SKM-1 (cell line): ENCODE measurements around the gene RRM1.
"Not testable (repeated sequence)": the region's sequence is repeated elsewhere in the genome, so short reads cannot be mapped to it uniquely, and the experiment has no call there.

Experiments
- DNase-seq: peaks from one replicate; lab custom pipeline; 2025; ENCODE audit not compliant: unreplicated experiment; lab: John Stamatoyannopoulos, UW

The RRM1 gene

GRCh38 chr11:4076774-4077173 is 17.8 kb upstream of the RRM1 start:
- no peak for DNase-seq

DNA sequence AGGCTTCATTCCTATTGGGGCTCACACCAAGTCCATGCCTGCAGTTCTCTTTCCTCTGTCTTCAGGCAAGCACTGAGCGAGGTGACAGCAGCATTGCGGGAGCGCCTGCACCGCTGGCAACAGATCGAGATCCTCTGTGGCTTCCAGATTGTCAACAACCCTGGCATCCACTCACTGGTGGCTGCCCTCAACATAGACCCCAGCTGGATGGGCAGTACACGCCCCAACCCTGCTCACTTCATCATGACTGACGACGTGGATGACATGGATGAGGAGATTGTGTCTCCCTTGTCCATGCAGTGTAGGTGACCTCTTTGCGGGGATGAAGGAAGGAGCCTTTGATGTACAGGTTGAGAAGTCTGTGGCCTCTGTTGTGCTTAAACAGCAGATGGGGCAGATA is 11.4 kb upstream of the RRM1 start:
- no peak for DNase-seq

GRCh38 chr11:4084406-4085125 is 10.0 kb upstream of the RRM1 start:
- no peak for DNase-seq

- DNase-seq: no peak
Observed at GRCh38 chr11:4085575-4085974, 9.0 kb upstream of the RRM1 start.

DNA sequence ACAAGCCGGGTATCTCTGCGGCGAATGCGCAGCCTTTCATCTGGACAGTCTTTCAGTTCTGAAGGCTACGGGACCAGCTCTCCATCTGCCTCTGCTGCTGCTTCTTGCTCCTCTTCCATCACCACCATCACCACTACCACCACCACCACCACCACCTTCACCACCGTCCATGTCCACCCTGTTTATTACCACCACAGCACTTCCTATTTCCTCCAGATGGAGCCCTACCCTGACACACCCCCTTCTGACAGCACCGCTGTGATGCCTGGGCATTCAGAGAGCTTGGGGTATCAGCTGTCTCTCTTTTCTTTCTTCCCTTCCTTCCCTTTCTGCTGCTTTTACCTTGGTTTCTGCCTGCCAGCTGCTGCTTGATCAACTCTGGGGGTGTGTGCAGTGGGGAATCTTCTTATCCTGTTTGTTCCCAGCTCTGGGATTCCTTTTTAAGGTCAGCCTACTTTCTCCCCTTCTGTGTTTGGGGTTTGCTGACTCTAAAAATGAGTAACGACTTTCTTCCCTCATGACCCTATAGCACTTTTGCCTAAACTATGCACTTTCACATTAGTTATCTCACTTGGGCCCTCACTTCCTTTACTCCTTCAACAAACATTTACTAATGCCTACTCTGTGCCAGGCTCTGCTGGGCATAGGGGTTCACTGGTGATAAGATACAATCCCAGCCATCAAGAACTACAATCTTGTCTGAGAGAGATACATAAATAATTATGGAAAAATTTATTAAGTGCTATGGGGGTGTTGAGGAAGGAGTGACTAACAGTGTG is 7.8 kb upstream of the RRM1 start:
- DNase-seq: no peak

DNA sequence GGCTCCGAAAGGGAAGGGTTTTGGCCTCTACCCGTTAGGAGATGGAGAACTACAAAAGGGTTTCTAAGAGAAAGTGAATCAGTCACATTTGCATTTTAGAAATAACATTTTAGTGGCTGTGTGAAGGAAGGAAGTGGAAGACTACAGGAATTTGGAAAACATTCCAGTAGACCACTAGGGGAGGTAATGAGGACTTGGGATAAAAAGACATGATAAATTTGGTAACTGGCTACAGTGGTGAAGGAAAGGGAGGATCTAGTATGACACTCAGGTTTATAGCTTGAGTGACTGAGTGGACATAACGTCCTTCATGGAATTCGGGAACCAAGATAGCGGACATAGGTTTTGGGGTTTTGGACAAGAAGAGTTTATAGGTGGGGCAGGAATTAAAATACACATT is 7.0 kb upstream of the RRM1 start:
- DNase-seq: no peak

- DNase-seq: no peak
Observed at GRCh38 chr11:4090258-4090657, 4.3 kb upstream of the RRM1 start.

DNA sequence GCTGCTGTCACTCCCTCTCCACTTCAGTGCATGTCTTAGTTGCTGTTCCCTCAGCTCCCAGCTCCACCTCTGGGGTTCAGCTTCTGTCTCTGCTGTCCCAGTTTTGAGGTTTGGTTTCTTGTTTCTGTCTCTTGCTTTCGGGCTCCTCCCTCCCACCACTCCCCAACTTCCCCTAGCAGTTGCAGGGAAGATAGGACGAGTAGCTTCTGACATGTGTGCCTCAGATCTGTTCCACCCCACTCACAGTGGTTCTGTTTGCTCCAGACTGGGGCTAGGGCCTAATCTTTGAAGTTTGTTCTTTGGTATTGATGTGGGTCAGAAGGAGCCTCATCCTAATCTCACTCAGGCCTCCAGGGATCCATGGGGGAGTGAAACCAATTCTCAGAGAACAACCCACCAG is 2.6 kb upstream of the RRM1 start:
- DNase-seq: no peak

GRCh38 chr11:4093519-4094347 is 866 bp upstream of the RRM1 start:
- DNase-seq: no peak

DNA sequence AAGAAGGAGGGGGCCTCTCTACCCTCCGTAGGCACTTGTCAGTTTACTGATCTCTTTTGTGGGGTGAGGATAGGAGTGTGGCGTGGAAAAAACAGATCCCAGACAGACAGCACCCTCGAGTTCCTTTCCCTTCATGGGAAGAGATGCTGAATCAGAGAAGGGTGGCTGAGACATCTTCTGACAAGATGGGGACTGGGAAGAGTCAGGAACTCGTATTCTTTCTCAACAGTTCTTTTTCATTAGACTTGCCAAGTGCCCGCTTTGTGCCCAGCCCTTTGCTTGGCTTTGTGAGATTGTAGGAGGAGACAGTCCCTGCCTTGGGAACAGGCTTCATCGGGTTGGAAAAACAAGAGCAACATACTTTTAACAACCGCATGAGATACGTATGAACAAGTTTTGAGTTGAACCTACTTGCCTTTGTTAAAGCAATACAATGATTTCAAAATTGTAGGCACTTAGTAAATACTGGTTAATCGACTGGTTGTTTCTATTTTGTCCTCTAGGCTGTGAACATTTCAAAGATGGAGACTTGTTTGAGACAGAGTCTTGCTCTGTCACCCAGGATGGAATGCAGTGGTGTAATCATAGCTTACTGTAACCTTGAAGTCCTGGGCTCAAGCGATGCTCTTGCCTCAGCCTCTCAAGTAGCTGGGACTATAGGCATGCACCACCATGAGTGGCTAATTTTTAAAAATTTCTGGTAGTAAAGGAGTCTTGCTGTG is 1.1 kb downstream of the RRM1 start:
- no peak for DNase-seq

- no peak for DNase-seq
Observed at GRCh38 chr11:4098026-4098621, 3.5 kb downstream of the RRM1 start.

DNA sequence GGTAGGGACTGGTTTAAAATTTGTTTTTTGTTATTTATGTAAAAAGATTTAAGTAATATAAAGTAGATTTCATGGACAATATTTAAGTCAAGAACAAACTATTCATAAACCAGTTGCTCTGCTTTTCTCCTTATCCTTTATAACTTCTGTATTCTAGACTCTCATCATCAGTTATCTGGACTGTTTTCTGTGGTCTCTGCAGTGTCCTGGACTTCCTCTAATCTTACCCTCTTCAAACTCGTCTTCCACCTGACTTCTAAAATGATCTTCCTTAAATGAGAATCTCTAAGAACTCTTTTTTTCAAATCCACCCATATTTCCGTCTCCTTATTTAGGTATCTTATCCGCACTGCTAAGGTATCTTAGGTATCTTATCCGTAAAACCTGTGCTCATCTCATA is 8.1 kb downstream of the RRM1 start:
- DNase-seq: no peak

DNA sequence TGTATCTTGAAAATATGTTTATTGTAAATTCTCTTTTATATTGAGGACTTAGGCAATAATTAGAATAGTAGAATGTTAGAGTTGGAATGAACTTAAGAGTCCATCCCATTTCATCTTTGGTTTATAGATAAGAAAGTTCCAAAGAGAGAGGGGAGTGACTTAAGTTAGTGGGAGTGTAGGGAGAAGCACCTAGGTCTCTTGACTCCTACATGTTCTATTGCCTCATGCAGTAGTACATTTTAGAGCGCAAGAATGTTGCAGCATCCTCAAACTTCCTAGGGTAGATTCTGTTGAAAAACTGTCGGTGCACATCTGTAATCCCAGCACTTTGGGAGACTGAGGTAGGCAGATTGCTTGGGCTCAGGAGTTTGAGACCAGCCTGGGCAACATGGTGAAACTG is 8.7 kb downstream of the RRM1 start:
- no peak for DNase-seq

GRCh38 chr11:4105916-4106315 is 11.3 kb downstream of the RRM1 start:
- DNase-seq: no peak

- no peak for DNase-seq
Observed at GRCh38 chr11:4111834-4112233, 17.2 kb downstream of the RRM1 start.

DNA sequence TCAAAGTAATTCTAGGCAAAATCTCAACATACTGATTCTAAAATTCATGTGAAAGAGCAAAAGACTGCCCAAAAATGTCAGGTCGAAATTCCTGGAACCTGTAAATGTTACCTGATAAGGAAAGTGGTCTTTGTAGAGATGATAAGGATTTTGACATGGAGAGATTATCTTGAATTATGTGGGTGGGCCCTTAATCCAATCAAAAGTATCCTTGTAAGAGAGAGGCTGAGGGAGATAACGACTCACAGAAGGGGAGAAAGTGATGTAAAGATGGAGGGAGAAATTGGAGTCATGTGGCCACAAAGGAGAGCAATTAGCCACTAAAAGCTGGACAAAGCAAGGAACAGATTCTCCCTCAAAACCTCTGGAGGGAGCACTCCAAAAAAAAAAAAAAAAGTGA is 20.5 kb downstream of the RRM1 start:
- DNase-seq: no peak

GRCh38 chr11:4118107-4118506 is 23.5 kb downstream of the RRM1 start:
- DNase-seq: no peak

DNA sequence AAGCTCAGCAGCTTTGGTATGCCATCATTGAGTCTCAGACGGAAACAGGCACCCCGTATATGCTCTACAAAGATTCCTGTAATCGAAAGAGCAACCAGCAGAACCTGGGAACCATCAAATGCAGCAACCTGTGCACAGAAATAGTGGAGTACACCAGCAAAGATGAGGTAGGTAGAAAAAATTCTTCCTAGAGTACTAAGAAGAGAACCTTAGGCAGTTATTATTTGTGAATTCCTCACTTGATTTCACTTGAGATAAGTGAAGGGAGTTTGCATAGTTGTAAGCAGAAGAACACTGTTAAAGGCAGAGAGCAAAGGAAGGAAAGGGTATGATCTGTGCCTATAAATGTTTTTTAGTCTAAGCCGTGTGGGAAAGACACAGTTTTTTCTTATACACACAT is 28.6 kb downstream of the RRM1 start:
- no peak for DNase-seq

- DNase-seq: no peak
Observed at GRCh38 chr11:4125141-4125540, 30.5 kb downstream of the RRM1 start.

DNA sequence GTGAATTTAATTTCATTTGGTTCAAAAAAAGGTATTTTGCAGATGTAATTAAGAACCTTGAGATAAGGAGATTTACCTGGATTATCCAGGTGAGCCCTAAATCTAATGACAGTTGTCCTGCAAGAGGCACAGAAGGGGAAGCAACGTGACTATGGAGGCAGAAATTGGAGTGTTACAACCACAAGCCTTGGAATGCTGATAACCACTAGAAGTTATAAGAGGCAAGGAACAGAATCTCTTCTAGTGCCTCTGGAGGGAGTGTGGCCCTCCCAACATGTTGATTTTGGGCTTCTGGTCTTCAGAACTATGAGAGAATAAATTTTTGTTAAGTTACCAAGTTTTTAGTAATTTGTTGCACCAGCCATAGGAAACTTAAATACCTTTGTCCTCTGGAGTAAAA is 32.8 kb downstream of the RRM1 start:
- no peak for DNase-seq

DNA sequence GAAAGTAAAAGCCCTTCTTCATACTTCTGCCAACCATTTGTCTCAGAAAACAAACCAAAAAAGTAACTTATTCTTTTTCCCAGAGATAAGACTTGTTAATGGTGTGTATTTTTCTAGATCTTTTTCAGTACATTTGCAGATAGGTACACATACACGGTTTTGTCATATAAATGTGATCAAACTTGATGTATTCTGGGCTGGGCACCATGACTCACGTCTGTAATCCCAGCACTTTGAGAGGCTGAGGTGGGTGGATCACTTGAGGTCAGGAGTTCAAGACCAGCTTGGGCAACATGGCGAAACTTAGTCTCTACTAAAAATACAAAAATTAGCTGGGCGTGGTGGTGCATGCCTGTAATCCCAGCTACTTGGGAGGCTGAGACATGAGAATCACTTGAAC is 35.6 kb downstream of the RRM1 start:
- not testable (repeated sequence) for DNase-seq
